Activated naive CD4-positive, alpha-beta T cell treated with anti-CD3 and anti-CD28 coated beads, Interleukin-2, amount 10 ng/mL, durations not matched to agents 7 days and 5 days (primary cell): ENCODE measurements around the gene GRAMD1A.
"Not testable (repeated sequence)": the region's sequence is repeated elsewhere in the genome, so short reads cannot be mapped to it uniquely, and the experiment has no call there.

ENCODE experiments used
- CTCF ChIA-PET: fragments of 350-600 bp; sonication (Branson Sonifier 250); formaldehyde crosslinking; loops from one replicate; lab custom pipeline; 2021; ENCODE audit warnings: antibody characterized with exemption; lab: Charles Lee
- DNase-seq: peaks from one replicate; pipeline ENCODE4 v3.0.0-alpha.2; 2020
- H3K27ac Mint-ChIP-seq: one replicate; pipeline ENCODE4 v1.8.0; 2021; ENCODE audit warnings: mild to moderate bottlenecking, moderate library complexity, mixed read lengths
- H3K27me3 Mint-ChIP-seq: one replicate; pipeline ENCODE4 v1.8.0; 2021; ENCODE audit warnings: mild to moderate bottlenecking, mixed read lengths
- H3K36me3 Mint-ChIP-seq: one replicate; pipeline ENCODE4 v1.8.0; 2021; ENCODE audit warnings: mixed read lengths
- H3K4me1 Mint-ChIP-seq: one replicate; pipeline ENCODE4 v1.8.0; 2021; ENCODE audit warnings: mixed read lengths
- H3K4me3 Mint-ChIP-seq: one replicate; pipeline ENCODE4 v1.8.0; 2021; ENCODE audit warnings: mild to moderate bottlenecking, moderate library complexity, mixed read lengths
- H3K9me3 Mint-ChIP-seq: one replicate; pipeline ENCODE4 v1.8.0; 2021; ENCODE audit warnings: mixed read lengths

Gene GRAMD1A

GRCh38 chr19:34989298-34989697 lies 10.8 kb upstream of the GRAMD1A start:
- no peak overlapping the region for H3K4me3 Mint-ChIP-seq
- H3K27me3 Mint-ChIP-seq, result peaks cover 13% of the 10 kb centered on the region
- peaks cover 51% of the 10 kb centered on the region for H3K4me1 Mint-ChIP-seq

DNA sequence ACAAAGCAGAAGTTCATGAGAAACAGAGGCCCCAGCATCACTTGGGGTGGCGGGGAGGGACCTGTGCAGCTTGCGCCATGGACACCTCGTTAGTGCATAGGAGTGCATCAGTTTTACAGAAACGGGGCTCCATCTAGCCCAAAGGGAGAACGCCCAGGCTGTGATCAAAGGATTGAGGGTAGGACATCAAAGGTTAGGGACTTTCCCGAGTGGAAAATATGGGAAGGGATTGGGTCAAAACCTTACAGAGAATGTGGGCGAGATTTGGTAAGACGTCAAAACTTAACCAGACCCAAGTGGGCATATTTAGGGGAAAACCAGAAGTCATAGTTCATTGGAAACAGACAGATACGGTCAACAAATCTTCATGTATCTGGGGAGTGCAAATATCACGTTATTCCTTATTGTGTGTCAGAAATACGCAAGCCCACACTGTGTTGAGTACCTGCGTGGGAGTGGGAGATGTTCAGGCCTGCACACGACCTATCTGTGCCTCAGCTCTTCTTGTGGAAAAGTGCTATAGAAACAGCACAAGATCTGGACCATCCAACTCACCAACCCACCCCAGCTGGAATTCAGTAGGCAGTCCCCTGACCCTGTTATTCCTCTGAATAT lies 9.4 kb upstream of the GRAMD1A start:
- Mint-ChIP-seq H3K9me3 (peaks cover 5% of the 10 kb centered on the region), H3K36me3 (no peaks in the 10 kb centered on the region), H3K4me1 (peaks cover 43% of the 10 kb centered on the region), H3K4me3 (no peak overlapping the region), H3K27ac (no peak overlapping the region), H3K27me3 (peaks cover 16% of the 10 kb centered on the region)
- no peak for DNase-seq
- CTCF ChIA-PET, result interaction anchor here (0.5 to 2.1 kb wide), 2 partner anchors 18 to 704 kb away, joined by 4 to 5 read pairs; no protein-coding TSS in a partner anchor

More at GRCh38 chr19:34989298-34989697, 10.8 kb upstream of the GRAMD1A start:
- DNase-seq, result no peak
- CTCF ChIA-PET, result interaction anchor here (2.1 kb wide), 1 partner anchor 17 kb away, joined by 5 read pairs; no protein-coding TSS in a partner anchor
- peaks cover 5% of the 10 kb centered on the region for H3K9me3 Mint-ChIP-seq
- no peak overlapping the region for H3K27ac Mint-ChIP-seq
- no peaks in the 10 kb centered on the region for H3K36me3 Mint-ChIP-seq

GRCh38 chr19:34991542-34992333 lies 8.4 kb upstream of the GRAMD1A start:
- H3K4me3 Mint-ChIP-seq, result no peak overlapping the region
- CTCF ChIA-PET, result no interaction called here
- H3K36me3 Mint-ChIP-seq, result no peaks in the 10 kb centered on the region
- H3K4me1 Mint-ChIP-seq, result peaks cover 49% of the 10 kb centered on the region
- peaks cover 5% of the 10 kb centered on the region for H3K9me3 Mint-ChIP-seq
- H3K27me3 Mint-ChIP-seq, result peaks cover 16% of the 10 kb centered on the region
- no peak overlapping the region for H3K27ac Mint-ChIP-seq
- no peak for DNase-seq

GRCh38 chr19:34992582-34992981 lies 7.5 kb upstream of the GRAMD1A start:
- H3K9me3 Mint-ChIP-seq, H3K36me3 Mint-ChIP-seq, CTCF ChIA-PET, H3K4me3 Mint-ChIP-seq, DNase-seq: not testable (repeated sequence)
- peak overlapping the region; percentile 62 for H3K27ac Mint-ChIP-seq
- peaks cover 16% of the 10 kb centered on the region for H3K27me3 Mint-ChIP-seq
- H3K4me1 Mint-ChIP-seq, result peaks cover 54% of the 10 kb centered on the region

DNA sequence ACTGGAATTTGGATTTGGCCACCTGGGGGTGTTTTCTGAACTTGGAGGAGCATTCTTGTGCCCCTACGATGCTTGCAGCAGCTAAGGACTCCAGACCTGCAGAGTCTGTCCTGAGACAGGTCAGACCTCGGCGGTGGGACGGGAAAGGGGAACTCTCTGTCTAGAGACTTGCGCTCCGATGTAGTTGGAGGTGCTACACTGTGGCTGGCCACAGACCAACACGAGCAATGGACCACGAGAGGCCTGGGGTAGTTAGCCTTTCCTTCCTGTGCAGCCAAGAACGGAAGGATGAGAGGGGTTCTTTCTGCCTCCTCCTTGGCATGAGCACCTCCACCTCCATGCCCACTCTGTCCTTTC lies 5.9 kb upstream of the GRAMD1A start:
- Mint-ChIP-seq H3K4me1 (peaks cover 65% of the 10 kb centered on the region), H3K4me3 (no peak overlapping the region), H3K9me3 (peaks cover 5% of the 10 kb centered on the region), H3K27me3 (peaks cover 9% of the 10 kb centered on the region), H3K36me3 (peaks cover 5% of the 10 kb centered on the region), H3K27ac (no peak overlapping the region)
- CTCF ChIA-PET, result interaction anchor here (1.4 kb wide), 1 partner anchor 16 kb away, joined by 3 read pairs; no protein-coding TSS in a partner anchor
- no peak for DNase-seq

GRCh38 chr19:34994643-34995541 lies 5.2 kb upstream of the GRAMD1A start:
- peaks cover 5% of the 10 kb centered on the region for H3K36me3 Mint-ChIP-seq
- peaks cover 7% of the 10 kb centered on the region for H3K27me3 Mint-ChIP-seq
- peaks cover 71% of the 10 kb centered on the region for H3K4me1 Mint-ChIP-seq
- CTCF ChIA-PET, result interaction anchor here (1.4 kb wide), 1 partner anchor 15 kb away, joined by 3 read pairs; no protein-coding TSS in a partner anchor
- no peak overlapping the region for H3K4me3 Mint-ChIP-seq
- H3K27ac Mint-ChIP-seq, result peak overlapping the region; percentile 62
- DNase-seq, result no peak
- peaks cover 5% of the 10 kb centered on the region for H3K9me3 Mint-ChIP-seq

DNA sequence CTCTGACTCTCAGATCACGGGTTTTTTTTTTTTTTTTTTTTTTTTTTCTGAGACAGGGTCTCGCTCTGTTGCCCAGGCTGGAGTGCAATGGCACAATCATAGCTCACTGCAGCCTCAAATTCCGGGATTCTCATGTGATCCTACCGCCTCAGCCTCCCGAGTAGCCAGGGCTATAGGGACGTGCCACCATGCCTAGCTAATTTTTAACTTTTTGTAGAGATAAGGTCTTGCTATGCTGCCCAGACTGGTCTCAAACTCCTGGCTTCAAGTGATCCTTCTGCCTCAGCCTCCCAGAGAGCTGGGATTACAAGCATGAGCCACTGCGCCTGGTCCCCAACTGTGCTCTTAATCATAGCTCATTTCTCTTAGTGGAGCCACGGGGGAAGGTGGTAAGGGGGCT lies 4.6 kb upstream of the GRAMD1A start:
- peaks cover 70% of the 10 kb centered on the region for H3K4me1 Mint-ChIP-seq

DNA sequence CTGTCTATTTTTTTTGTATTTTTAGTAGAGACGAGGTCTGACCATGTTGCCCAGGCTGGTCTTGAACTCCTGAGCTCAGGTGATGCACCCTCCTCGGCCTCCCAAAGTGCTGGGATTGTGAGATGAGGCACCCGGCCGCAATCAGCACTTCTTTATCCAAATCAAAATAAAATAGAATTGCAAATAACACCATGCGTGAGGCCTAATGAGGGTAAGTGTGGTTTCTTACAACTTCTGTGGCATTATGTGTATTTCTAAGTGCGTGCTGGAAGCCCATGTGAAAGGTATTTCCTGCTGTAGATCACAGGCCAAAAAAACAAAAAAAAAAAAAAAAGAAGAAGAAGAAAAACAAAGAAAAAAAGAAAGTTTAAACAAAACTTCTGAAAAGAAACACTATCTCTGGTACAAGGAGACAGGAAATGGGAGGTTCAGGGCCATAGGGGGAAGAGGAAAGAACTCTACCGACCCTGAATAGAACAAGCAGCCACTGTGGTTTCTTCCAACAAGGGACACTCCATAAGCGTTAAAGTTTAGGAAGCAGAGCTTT lies 3.0 kb upstream of the GRAMD1A start:
- H3K9me3 Mint-ChIP-seq, result peaks cover 3% of the 10 kb centered on the region
- H3K27ac Mint-ChIP-seq, result peak overlapping the region; percentile 100
- peaks cover 69% of the 10 kb centered on the region for H3K4me1 Mint-ChIP-seq
- peak overlapping the region; percentile 68 for H3K4me3 Mint-ChIP-seq
- no peak for DNase-seq
- CTCF ChIA-PET, result no interaction called here
- H3K36me3 Mint-ChIP-seq, result peaks cover 17% of the 10 kb centered on the region
- peaks cover 7% of the 10 kb centered on the region for H3K27me3 Mint-ChIP-seq

More for the DNA sequence above, 4.6 kb upstream of the GRAMD1A start:
- CTCF ChIA-PET, result interaction anchor here (1.4 kb wide), 1 partner anchor 15 kb away, joined by 3 read pairs; no protein-coding TSS in a partner anchor
- H3K27ac Mint-ChIP-seq, result peak overlapping the region; percentile 100
- peaks cover 5% of the 10 kb centered on the region for H3K9me3 Mint-ChIP-seq
- H3K36me3 Mint-ChIP-seq, result peaks cover 5% of the 10 kb centered on the region
- peaks cover 7% of the 10 kb centered on the region for H3K27me3 Mint-ChIP-seq
- no peak overlapping the region for H3K4me3 Mint-ChIP-seq
- DNase-seq, result no peak

- not testable (repeated sequence) for H3K27me3 Mint-ChIP-seq, H3K9me3 Mint-ChIP-seq, DNase-seq
- Mint-ChIP-seq H3K4me1 (peaks cover 72% of the 10 kb centered on the region), H3K36me3 (peaks cover 28% of the 10 kb centered on the region), H3K4me3 (peak overlapping the region; percentile 43), H3K27ac (peak overlapping the region; percentile 100)
- CTCF ChIA-PET, result interaction anchor here (1.7 kb wide), 1 partner anchor 24 kb away, joined by 8 read pairs; no protein-coding TSS in a partner anchor
Observed at GRCh38 chr19:34998224-34998623, 1.9 kb upstream of the GRAMD1A start.

DNA sequence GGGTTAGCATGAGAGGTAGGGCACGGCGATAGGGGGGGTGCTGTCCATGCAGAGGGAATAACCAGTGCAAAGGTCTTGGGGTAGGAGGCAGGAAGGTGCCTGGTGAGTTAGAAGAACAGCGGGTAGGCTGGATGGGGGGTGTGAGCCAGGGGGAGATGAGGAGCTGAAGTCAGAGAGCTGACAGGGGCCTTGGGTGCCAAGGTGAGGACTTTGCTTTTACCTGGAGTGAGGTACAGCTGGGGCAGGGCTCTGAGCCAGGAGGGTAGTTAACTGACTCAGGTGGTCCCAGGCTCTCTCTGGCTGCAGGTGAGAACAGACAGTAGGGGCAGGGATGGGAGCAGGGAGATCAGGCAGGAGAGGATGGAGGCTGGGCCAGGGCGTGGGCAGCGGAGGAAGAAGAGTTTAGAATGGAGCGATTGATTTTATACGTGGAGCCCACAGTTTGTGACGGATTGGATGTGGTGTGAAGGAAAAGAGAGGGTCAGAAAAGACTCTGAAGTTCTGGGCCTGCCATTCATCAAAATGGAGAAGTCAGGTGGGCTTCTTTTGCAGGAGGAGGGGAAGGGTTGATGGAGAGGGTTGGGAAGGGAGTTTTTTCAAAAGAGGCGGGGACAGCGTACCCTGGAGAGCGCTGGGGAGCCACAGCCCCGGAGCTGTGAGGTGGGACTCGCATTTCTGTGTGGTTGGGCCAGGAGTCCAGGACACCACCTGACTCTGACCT lies 1.2 kb upstream of the GRAMD1A start:
- peak overlapping the region; percentile 94 for H3K27ac Mint-ChIP-seq
- H3K4me3 Mint-ChIP-seq, result peak overlapping the region; percentile 94
- no peak for DNase-seq
- CTCF ChIA-PET, result interaction anchor here (1.7 to 3.0 kb wide), 2 partner anchors 15 to 25 kb away, joined by 8 to 15 read pairs; no protein-coding TSS in a partner anchor
- H3K27me3 Mint-ChIP-seq, result peaks cover 6% of the 10 kb centered on the region
- H3K36me3 Mint-ChIP-seq, result peaks cover 33% of the 10 kb centered on the region
- peaks cover 1% of the 10 kb centered on the region for H3K9me3 Mint-ChIP-seq
- peaks cover 73% of the 10 kb centered on the region for H3K4me1 Mint-ChIP-seq

DNA sequence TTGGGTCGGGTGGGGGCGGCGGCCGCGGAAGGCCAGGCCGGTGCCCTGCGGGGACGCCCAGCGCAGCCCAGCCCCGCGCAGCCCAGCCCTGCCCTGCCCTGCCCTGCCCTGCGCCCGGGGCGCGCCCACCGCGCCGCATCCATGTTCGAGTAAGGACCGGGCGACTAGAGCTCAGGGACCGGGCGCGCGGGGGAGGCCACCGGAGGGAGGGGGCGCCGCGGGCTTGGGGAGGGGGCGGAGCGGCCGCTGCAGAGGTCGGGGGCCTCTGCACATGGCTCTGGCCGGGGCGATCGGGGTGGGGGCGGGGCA lies 169 bp downstream of the GRAMD1A start:
- peak overlapping the region; percentile 94 for H3K4me3 Mint-ChIP-seq

DNA sequence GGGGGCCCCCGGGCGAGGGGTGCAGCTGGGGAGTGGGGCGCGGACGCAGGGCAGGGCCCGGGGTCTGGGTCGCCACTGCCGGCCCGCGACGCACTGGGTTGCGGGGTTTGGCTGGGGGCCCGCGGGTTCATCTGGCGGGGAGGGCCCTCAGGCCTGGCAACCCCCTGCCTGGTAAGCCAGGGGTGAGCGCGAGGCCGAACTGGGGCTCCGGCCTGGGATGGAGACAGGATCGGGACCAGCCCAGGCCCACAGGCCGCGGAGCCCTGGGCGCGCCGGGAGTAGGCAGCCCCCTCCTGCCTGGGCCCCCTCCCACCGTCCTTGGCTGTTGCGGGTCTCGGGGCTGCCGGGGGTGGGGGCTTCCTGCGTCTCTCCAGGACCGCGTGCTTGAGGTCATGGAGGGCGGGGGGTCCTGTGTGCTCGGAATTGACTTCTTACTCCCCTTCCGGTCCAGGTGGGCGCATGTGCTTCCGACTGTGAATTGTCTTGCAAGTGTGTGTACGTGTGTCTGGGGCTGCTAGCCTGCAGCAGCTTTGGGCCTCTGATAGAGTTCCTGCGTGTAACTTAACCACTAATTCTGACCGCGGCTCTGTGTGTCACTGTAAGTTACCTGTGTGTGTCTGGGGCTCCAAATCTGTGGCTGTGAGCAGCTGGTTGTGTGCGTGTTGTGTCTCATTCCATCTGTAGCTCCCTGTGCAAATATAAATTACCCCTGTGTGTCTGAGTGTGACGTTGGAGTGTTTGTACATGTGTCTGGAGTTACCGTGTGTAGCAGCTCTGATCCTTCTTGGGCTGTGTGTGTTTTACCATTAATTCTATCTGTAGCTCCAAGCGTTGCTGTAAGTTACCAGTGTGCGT lies 751 bp downstream of the GRAMD1A start:
- Mint-ChIP-seq H3K9me3 (no peaks in the 10 kb centered on the region), H3K4me3 (peak overlapping the region; percentile 94), H3K4me1 (peaks cover 76% of the 10 kb centered on the region), H3K27me3 (no peaks in the 10 kb centered on the region), H3K27ac (peak overlapping the region; percentile 95), H3K36me3 (peaks cover 37% of the 10 kb centered on the region)
- CTCF ChIA-PET, result interaction anchor here (0.6 to 3.0 kb wide), 9 partner anchors 13 to 161 kb away, joined by 3 to 15 read pairs (median 4); no protein-coding TSS in a partner anchor
- DNase-seq, result peak; percentile 74

More for the DNA sequence above, 169 bp downstream of the GRAMD1A start:
- H3K36me3 Mint-ChIP-seq, result peaks cover 37% of the 10 kb centered on the region
- peak overlapping the region; percentile 60 for H3K27ac Mint-ChIP-seq
- peaks cover 80% of the 10 kb centered on the region for H3K4me1 Mint-ChIP-seq
- H3K27me3 Mint-ChIP-seq, result no peaks in the 10 kb centered on the region
- DNase-seq, result no peak
- CTCF ChIA-PET, result interaction anchor here (1.2 to 3.0 kb wide), 3 partner anchors 14 to 142 kb away, joined by 4 to 15 read pairs (median 4); no protein-coding TSS in a partner anchor
- H3K9me3 Mint-ChIP-seq, result no peaks in the 10 kb centered on the region
